ENCODE measurements around the gene IGSF21.

The IGSF21 gene

DNA sequence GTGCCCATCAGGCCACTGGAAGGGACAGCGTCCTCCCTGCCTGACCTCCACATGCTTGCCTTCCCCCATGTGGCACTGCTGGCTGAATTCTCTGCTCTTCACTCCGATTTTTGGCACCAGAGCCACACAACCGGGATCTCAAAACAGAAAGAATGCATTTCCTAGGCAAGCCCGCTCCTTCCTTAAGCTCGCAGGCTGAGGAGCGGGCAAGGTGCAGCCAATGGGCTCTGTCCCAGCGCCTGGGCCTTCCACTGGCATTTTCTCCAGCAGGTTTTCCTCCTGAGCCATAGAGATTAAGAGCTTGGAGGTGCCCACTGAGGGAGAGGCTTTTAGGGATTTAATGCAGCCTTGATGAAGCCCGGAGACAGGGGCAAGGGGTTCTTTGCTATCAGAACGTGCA lies 158.0 kb downstream of the IGSF21 start:
- H3F3A ChIP-seq (ENCODE audit: insufficient read depth, low read length), result no peaks in the 10 kb centered on the region
- no peak overlapping the region for H3K9ac ChIP-seq (ENCODE audit: low read length)
- no peaks in the 10 kb centered on the region for H3K9me3 ChIP-seq (replicated peaks; ENCODE audit: insufficient read depth, low read length)
- no peaks in the 10 kb centered on the region for H3K36me3 ChIP-seq (replicated peaks; ENCODE audit: insufficient read depth, low read length)
- no peak for DNase-seq
- no peaks in the 10 kb centered on the region for H3K9me2 ChIP-seq (replicated peaks; ENCODE audit: insufficient read depth, low read length)
- H3K27ac ChIP-seq (ENCODE audit: low read length), result no peak overlapping the region
- no peaks in the 10 kb centered on the region for H4K20me1 ChIP-seq (ENCODE audit: insufficient read depth, low read length)
- H3K4me1 ChIP-seq (ENCODE audit: low read length), result no peaks in the 10 kb centered on the region
- H3K4me3 ChIP-seq (ENCODE audit: low read length), result no peak overlapping the region
- no peak overlapping the region for H3K4me2 ChIP-seq (ENCODE audit: low read depth, low read length)
- H3K27me3 ChIP-seq (replicated peaks; ENCODE audit: insufficient read depth, low read length), result peaks cover 76% of the 10 kb centered on the region
- H2AFZ ChIP-seq (ENCODE audit: low read length), result no peak overlapping the region
- TF ChIP-seq EZH2 (optimal IDR thresholded peaks at IDR 0.05; ENCODE audit: low read depth, low read length) (no peak), EZH2phosphoT487 (IDR thresholded peaks at IDR 0.05; ENCODE audit: low read length) (no peak)
- TF ChIP-seq, protein P1, sequence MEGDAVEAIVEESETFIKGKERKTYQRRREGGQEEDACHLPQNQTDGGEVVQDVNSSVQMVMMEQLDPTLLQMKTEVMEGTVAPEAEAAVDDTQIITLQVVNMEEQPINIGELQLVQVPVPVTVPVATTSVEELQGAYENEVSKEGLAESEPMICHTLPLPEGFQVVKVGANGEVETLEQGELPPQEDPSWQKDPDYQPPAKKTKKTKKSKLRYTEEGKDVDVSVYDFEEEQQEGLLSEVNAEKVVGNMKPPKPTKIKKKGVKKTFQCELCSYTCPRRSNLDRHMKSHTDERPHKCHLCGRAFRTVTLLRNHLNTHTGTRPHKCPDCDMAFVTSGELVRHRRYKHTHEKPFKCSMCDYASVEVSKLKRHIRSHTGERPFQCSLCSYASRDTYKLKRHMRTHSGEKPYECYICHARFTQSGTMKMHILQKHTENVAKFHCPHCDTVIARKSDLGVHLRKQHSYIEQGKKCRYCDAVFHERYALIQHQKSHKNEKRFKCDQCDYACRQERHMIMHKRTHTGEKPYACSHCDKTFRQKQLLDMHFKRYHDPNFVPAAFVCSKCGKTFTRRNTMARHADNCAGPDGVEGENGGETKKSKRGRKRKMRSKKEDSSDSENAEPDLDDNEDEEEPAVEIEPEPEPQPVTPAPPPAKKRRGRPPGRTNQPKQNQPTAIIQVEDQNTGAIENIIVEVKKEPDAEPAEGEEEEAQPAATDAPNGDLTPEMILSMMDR (IDR thresholded peaks at IDR 0.05; ENCODE audit: low read length), result no peak
- no peaks in the 10 kb centered on the region for H3K79me2 ChIP-seq (ENCODE audit: low read length)

DNA sequence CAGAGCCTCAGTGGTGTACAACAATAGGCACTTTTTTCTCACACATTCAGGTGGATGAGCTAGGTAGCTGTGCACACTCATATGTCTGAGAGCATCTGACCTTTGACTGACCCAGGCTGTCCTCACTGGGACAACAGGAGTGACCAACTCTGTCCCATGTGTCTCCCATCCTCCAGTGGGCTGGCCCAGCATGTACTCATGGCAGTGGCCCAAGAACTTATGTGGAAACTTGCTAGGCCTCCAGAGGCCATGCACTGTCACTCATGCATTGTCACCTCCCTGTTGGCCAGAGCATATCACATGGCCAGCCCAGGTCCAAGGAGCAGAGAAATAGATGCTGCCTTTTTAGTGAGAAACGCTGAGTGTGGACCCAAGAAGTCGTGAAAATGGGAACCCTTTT lies 158.8 kb downstream of the IGSF21 start:
- peaks cover 74% of the 10 kb centered on the region for H3K27me3 ChIP-seq (replicated peaks; ENCODE audit: insufficient read depth, low read length)
- no peak for TF ChIP-seq EZH2 (optimal IDR thresholded peaks at IDR 0.05; ENCODE audit: low read depth, low read length)
- TF ChIP-seq, protein P1 (IDR thresholded peaks at IDR 0.05; ENCODE audit: low read length), result no peak
- TF ChIP-seq EZH2phosphoT487 (IDR thresholded peaks at IDR 0.05; ENCODE audit: low read length), result no peak
- no peak overlapping the region for H3K27ac ChIP-seq (ENCODE audit: low read length)
- no peak overlapping the region for H3K4me2 ChIP-seq (ENCODE audit: low read depth, low read length)
- no peaks in the 10 kb centered on the region for H4K20me1 ChIP-seq (ENCODE audit: insufficient read depth, low read length)
- H3K9me3 ChIP-seq (replicated peaks; ENCODE audit: insufficient read depth, low read length), result no peaks in the 10 kb centered on the region
- H3K36me3 ChIP-seq (replicated peaks; ENCODE audit: insufficient read depth, low read length), result no peaks in the 10 kb centered on the region
- no peaks in the 10 kb centered on the region for H3F3A ChIP-seq (ENCODE audit: insufficient read depth, low read length)
- no peak overlapping the region for H2AFZ ChIP-seq (ENCODE audit: low read length)
- H3K79me2 ChIP-seq (ENCODE audit: low read length), result no peaks in the 10 kb centered on the region
- no peak for DNase-seq
- no peak overlapping the region for H3K4me3 ChIP-seq (ENCODE audit: low read length)
- H3K9ac ChIP-seq (ENCODE audit: low read length), result no peak overlapping the region
- no peaks in the 10 kb centered on the region for H3K4me1 ChIP-seq (ENCODE audit: low read length)
- no peaks in the 10 kb centered on the region for H3K9me2 ChIP-seq (replicated peaks; ENCODE audit: insufficient read depth, low read length)

DNA sequence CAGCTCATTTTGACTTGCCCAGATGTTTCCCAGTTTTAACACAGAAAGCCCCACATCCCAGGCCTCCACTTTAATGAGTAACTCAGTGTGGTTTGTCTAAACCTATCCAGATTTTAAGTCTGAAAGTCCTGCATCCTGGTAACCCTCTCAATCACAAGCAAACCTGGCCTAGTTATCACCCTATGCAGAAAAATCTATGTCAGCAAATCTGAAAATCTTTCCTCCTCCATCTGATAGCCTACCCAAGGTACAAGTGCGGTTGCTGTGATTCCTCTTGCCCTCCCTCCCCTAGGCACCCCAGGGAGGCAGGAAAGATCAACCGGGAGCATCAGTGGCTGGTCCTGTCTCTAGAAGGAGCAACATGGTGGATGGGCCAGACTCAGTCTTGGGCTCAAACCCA lies 163.7 kb downstream of the IGSF21 start:
- Histone ChIP-seq H3K4me3 (ENCODE audit: low read length) (no peak overlapping the region), H3K4me2 (ENCODE audit: low read depth, low read length) (no peak overlapping the region), H3F3A (ENCODE audit: insufficient read depth, low read length) (no peaks in the 10 kb centered on the region), H3K79me2 (ENCODE audit: low read length) (no peaks in the 10 kb centered on the region), H2AFZ (ENCODE audit: low read length) (no peak overlapping the region), H3K4me1 (ENCODE audit: low read length) (no peaks in the 10 kb centered on the region), H3K27ac (ENCODE audit: low read length) (no peak overlapping the region), H4K20me1 (ENCODE audit: insufficient read depth, low read length) (no peaks in the 10 kb centered on the region), H3K36me3 (replicated peaks; ENCODE audit: insufficient read depth, low read length) (no peaks in the 10 kb centered on the region), H3K9ac (ENCODE audit: low read length) (no peak overlapping the region), H3K9me3 (replicated peaks; ENCODE audit: insufficient read depth, low read length) (no peaks in the 10 kb centered on the region), H3K9me2 (replicated peaks; ENCODE audit: insufficient read depth, low read length) (no peaks in the 10 kb centered on the region), H3K27me3 (replicated peaks; ENCODE audit: insufficient read depth, low read length) (peaks cover 58% of the 10 kb centered on the region)
- TF ChIP-seq EZH2 (optimal IDR thresholded peaks at IDR 0.05; ENCODE audit: low read depth, low read length), result no peak
- no peak for DNase-seq

DNA sequence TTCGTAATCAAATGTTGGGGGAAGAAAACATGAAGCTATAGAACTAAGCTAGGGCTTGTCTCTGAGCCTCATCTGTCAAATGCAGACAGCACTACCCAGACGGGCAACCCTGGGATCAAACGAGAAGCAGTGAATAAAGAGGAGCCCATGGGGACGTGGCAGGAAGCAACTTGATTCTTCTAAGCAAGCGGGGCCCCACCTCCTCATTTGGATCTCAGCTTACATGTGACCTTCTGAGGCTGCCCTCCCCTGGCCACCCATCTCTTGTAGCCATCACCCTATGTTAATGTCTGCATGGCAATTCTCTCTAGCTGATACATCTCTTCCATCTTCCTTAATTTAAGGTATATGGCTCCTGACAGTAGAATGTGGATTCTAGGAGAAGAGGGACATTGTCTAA lies 171.3 kb downstream of the IGSF21 start:
- H3K9me2 ChIP-seq (replicated peaks; ENCODE audit: insufficient read depth, low read length), result no peaks in the 10 kb centered on the region
- no peak overlapping the region for H3K4me2 ChIP-seq (ENCODE audit: low read depth, low read length)
- peaks cover 88% of the 10 kb centered on the region for H3K27me3 ChIP-seq (replicated peaks; ENCODE audit: insufficient read depth, low read length)
- H3K4me1 ChIP-seq (ENCODE audit: low read length), result no peaks in the 10 kb centered on the region
- H2AFZ ChIP-seq (ENCODE audit: low read length), result no peak overlapping the region
- H3K27ac ChIP-seq (ENCODE audit: low read length), result no peak overlapping the region
- no peaks in the 10 kb centered on the region for H3K79me2 ChIP-seq (ENCODE audit: low read length)
- TF ChIP-seq EZH2 (optimal IDR thresholded peaks at IDR 0.05; ENCODE audit: low read depth, low read length) (no peak), EZH2phosphoT487 (IDR thresholded peaks at IDR 0.05; ENCODE audit: low read length) (no peak)
- TF ChIP-seq, protein P1 (IDR thresholded peaks at IDR 0.05; ENCODE audit: low read length), result no peak
- no peaks in the 10 kb centered on the region for H4K20me1 ChIP-seq (ENCODE audit: insufficient read depth, low read length)
- H3K9me3 ChIP-seq (replicated peaks; ENCODE audit: insufficient read depth, low read length), result no peaks in the 10 kb centered on the region
- no peak overlapping the region for H3K9ac ChIP-seq (ENCODE audit: low read length)
- no peak for DNase-seq
- H3K4me3 ChIP-seq (ENCODE audit: low read length), result no peak overlapping the region
- no peaks in the 10 kb centered on the region for H3K36me3 ChIP-seq (replicated peaks; ENCODE audit: insufficient read depth, low read length)
- no peaks in the 10 kb centered on the region for H3F3A ChIP-seq (ENCODE audit: insufficient read depth, low read length)
